Muscle of leg (tissue), 11 donors: ENCODE results near the gene GNAS-AS1. TPM values are rescaled to one million over a fixed set of nuclear protein-coding genes. Genes with fewer than 3 reads are reported as not detected.

Experiments used
- DNase-seq: peaks from one replicate; pipeline ENCODE4 v3.0.0; 2013
- H3K27ac ChIP-seq: one replicate; pipeline ENCODE4 v1.5.1; 2013; ENCODE audit warnings: mild to moderate bottlenecking, low read length, control low read depth
- H3K27me3 ChIP-seq: one replicate; pipeline ENCODE4 v1.6.1; 2013; ENCODE audit warnings: low read length; ENCODE audit not compliant: control insufficient read depth, insufficient read depth
- H3K36me3 ChIP-seq: one replicate; pipeline ENCODE4 v1.6.1; 2013; ENCODE audit warnings: low read length; ENCODE audit not compliant: control insufficient read depth, insufficient read depth
- H3K4me1 ChIP-seq: one replicate; pipeline ENCODE4 v1.6.1; 2013; ENCODE audit warnings: low read length; ENCODE audit not compliant: control insufficient read depth, insufficient read depth
- H3K4me3 ChIP-seq: one replicate; pipeline ENCODE4 v1.5.1; 2013; ENCODE audit warnings: low read length, control low read depth
- H3K9me3 ChIP-seq: replicated peaks from 2 replicates; pipeline ENCODE4 v1.6.1; 2013; ENCODE audit warnings: low read depth, low read length; ENCODE audit not compliant: control insufficient read depth
- WGBS: methylation state at CpG from one replicate; pipeline ENCODE4 v1.1.5; 2013; ENCODE audit warnings: missing lambda C conversion rate; ENCODE audit not compliant: insufficient coverage; 5-methylcytosine and 5-hydroxymethylcytosine counted together
- polyA plus RNA-seq, 8 donors: library from polyadenylated mRNA; unstranded; fragments of 120-200 nt; gene quantifications; one replicate each; pipeline versions ENCODE4 v1.2.1 to v1.2.3, GENCODE V29; 2013; ENCODE audit warnings: inconsistent platforms in 1 of 8, low replicate concordance in 1 of 8; ENCODE audit not compliant: insufficient read length in 8 of 8, insufficient read depth in 1 of 8
- total RNA-seq: library from RNA; stranded (reverse); fragments of 120-200 nt; gene quantifications from one replicate; pipeline ENCODE4 v1.2.4, GENCODE V29; 2013

The GNAS-AS1 gene
- total and polyA plus RNA-seq, 9 donors, result 1.8 to 5.3 (median 2.5) TPM

- Histone ChIP-seq H3K36me3 (peaks cover 10% of the 10 kb centered on the region), H3K27me3 (no peaks in the 10 kb centered on the region), H3K27ac (no peak overlapping the region), H3K9me3 (no peaks in the 10 kb centered on the region), H3K4me1 (peaks cover 29% of the 10 kb centered on the region), H3K4me3 (no peak overlapping the region)
- DNase-seq, result no peak
Measured at GRCh38 chr20:58886546-58886945, 35.8 kb upstream of the GNAS-AS1 start.

- peaks cover 10% of the 10 kb centered on the region for H3K36me3 ChIP-seq
- H3K9me3 ChIP-seq, result no peaks in the 10 kb centered on the region
- WGBS, result 71% methylated on average over 1 of the region's 3 CpGs
- H3K27ac ChIP-seq, result no peak overlapping the region
- no peaks in the 10 kb centered on the region for H3K27me3 ChIP-seq
- H3K4me3 ChIP-seq, result no peak overlapping the region
- H3K4me1 ChIP-seq, result peaks cover 39% of the 10 kb centered on the region
- DNase-seq, result no peak
Measured at GRCh38 chr20:58884966-58885365, 34.3 kb upstream of the GNAS-AS1 start.

GRCh38 chr20:58883241-58883691 lies 32.6 kb upstream of the GNAS-AS1 start:
- Histone ChIP-seq H3K4me1 (peaks cover 45% of the 10 kb centered on the region), H3K27ac (peak overlapping the region; percentile 50), H3K27me3 (no peaks in the 10 kb centered on the region), H3K9me3 (no peaks in the 10 kb centered on the region), H3K36me3 (peaks cover 13% of the 10 kb centered on the region), H3K4me3 (no peak overlapping the region)
- DNase-seq, result no peak
- WGBS, result 50% methylated on average over 1 of the region's 9 CpGs

GRCh38 chr20:58882704-58883089 lies 32.0 kb upstream of the GNAS-AS1 start:
- peaks cover 45% of the 10 kb centered on the region for H3K4me1 ChIP-seq
- no CpG with 5 or more reads among the region's 5 CpGs for WGBS

GRCh38 chr20:58880994-58881752 lies 30.5 kb upstream of the GNAS-AS1 start:
- Histone ChIP-seq H3K36me3 (peaks cover 19% of the 10 kb centered on the region), H3K27ac (peak overlapping the region; percentile 21), H3K4me1 (peaks cover 59% of the 10 kb centered on the region), H3K9me3 (no peaks in the 10 kb centered on the region), H3K4me3 (no peak overlapping the region), H3K27me3 (no peaks in the 10 kb centered on the region)
- WGBS, result 83% methylated on average over 4 of the region's 9 CpGs
- no peak for DNase-seq

More at GRCh38 chr20:58882704-58883089, 32.0 kb upstream of the GNAS-AS1 start:
- Histone ChIP-seq H3K27me3 (no peaks in the 10 kb centered on the region), H3K36me3 (peaks cover 16% of the 10 kb centered on the region), H3K4me3 (no peak overlapping the region), H3K27ac (peak overlapping the region; percentile 50), H3K9me3 (no peaks in the 10 kb centered on the region)
- DNase-seq, result no peak

GRCh38 chr20:58880441-58880840 lies 29.7 kb upstream of the GNAS-AS1 start:
- peaks cover 22% of the 10 kb centered on the region for H3K36me3 ChIP-seq
- peaks cover 64% of the 10 kb centered on the region for H3K4me1 ChIP-seq
- DNase-seq, result no peak
- no peaks in the 10 kb centered on the region for H3K9me3 ChIP-seq
- WGBS, result no CpG with 5 or more reads among the region's 1 CpG
- no peaks in the 10 kb centered on the region for H3K27me3 ChIP-seq
- H3K4me3 ChIP-seq, result no peak overlapping the region
- H3K27ac ChIP-seq, result no peak overlapping the region

- Histone ChIP-seq H3K36me3 (peaks cover 29% of the 10 kb centered on the region), H3K27me3 (no peaks in the 10 kb centered on the region), H3K27ac (peak overlapping the region; percentile 45), H3K9me3 (no peaks in the 10 kb centered on the region), H3K4me3 (no peak overlapping the region), H3K4me1 (peaks cover 67% of the 10 kb centered on the region)
- no peak for DNase-seq
- 80% methylated on average over 1 of the region's 4 CpGs for WGBS
Measured at GRCh38 chr20:58878399-58878798, 27.7 kb upstream of the GNAS-AS1 start.

GRCh38 chr20:58877976-58878360 lies 27.3 kb upstream of the GNAS-AS1 start:
- H3K36me3 ChIP-seq, result peaks cover 29% of the 10 kb centered on the region
- H3K27me3 ChIP-seq, result no peaks in the 10 kb centered on the region
- no peaks in the 10 kb centered on the region for H3K9me3 ChIP-seq
- peak overlapping the region; percentile 45 for H3K27ac ChIP-seq
- DNase-seq, result no peak
- no CpG with 5 or more reads among the region's 4 CpGs for WGBS
- no peak overlapping the region for H3K4me3 ChIP-seq
- H3K4me1 ChIP-seq, result peaks cover 65% of the 10 kb centered on the region

- Histone ChIP-seq H3K4me3 (no peak overlapping the region), H3K36me3 (peaks cover 32% of the 10 kb centered on the region), H3K4me1 (peaks cover 64% of the 10 kb centered on the region), H3K9me3 (no peaks in the 10 kb centered on the region), H3K27ac (peak overlapping the region; percentile 45), H3K27me3 (no peaks in the 10 kb centered on the region)
- no peak for DNase-seq
- 18% methylated on average over 6 of the region's 11 CpGs for WGBS
Measured at GRCh38 chr20:58877050-58877975, 26.6 kb upstream of the GNAS-AS1 start.

GRCh38 chr20:58876437-58876836 lies 25.7 kb upstream of the GNAS-AS1 start:
- no peak for DNase-seq
- peaks cover 32% of the 10 kb centered on the region for H3K36me3 ChIP-seq
- peaks cover 2% of the 10 kb centered on the region for H3K9me3 ChIP-seq
- no peaks in the 10 kb centered on the region for H3K27me3 ChIP-seq
- WGBS, result no CpG with 5 or more reads among the region's 7 CpGs
- H3K27ac ChIP-seq, result peak overlapping the region; percentile 45
- H3K4me1 ChIP-seq, result peaks cover 62% of the 10 kb centered on the region
- H3K4me3 ChIP-seq, result no peak overlapping the region
